ENCODE measurements around the gene RNF130.

The RNF130 gene

DNA sequence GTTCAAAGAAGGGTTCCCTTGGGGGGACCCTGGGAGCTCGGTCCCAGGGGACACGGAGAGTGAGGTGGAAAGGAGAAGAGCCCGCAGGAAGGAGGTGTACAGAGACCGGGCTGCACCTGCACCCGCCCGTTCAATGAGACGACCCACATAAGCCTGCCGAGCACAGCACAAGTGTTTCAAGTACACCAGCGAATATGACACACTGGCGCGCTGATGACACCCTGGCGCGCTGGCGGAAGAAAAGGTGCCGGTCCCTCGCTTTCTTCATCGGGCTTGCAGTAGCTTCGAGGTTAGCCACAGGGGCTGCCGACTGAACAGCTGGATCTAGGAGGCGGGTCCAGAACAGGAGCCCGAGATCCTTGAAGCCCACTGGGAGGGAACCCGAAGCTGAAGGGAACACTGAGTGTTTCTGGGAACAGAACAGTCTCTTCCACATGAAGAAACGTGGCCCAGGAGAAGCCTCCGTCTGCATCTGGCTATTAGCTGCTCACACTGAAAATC is 165.2 kb downstream of the RNF130 start:
- ATAC-seq = no peak
- TF ChIP-seq SNAI2 (CRISPR knock-in tag; IDR thresholded peaks at IDR 0.05) (no peak), ZNF70 (CRISPR knock-in tag; IDR thresholded peaks at IDR 0.05) (no peak), RARB (CRISPR knock-in tag; IDR thresholded peaks at IDR 0.05) (no peak), TOX (CRISPR knock-in tag; IDR thresholded peaks at IDR 0.05; ENCODE audit: borderline replicate concordance) (no peak), GLIS3 (CRISPR knock-in tag; IDR thresholded peaks at IDR 0.05) (no peak), ZNF565 (CRISPR knock-in tag; conservative IDR thresholded peaks at IDR 0.05; ENCODE audit: low read depth) (no peak), ESRRG (CRISPR knock-in tag; IDR thresholded peaks at IDR 0.05) (no peak), ZNF8 (CRISPR knock-in tag; IDR thresholded peaks at IDR 0.05) (no peak), ARNTL (CRISPR knock-in tag; IDR thresholded peaks at IDR 0.05; ENCODE audit: borderline replicate concordance, low read depth) (no peak), TCF4 (CRISPR knock-in tag; IDR thresholded peaks at IDR 0.05; ENCODE audit: borderline replicate concordance) (no peak), PPARA (CRISPR knock-in tag; IDR thresholded peaks at IDR 0.05; ENCODE audit: borderline replicate concordance) (no peak), OSR1 (CRISPR knock-in tag; IDR thresholded peaks at IDR 0.05) (no peak), BACH2 (CRISPR knock-in tag; IDR thresholded peaks at IDR 0.05; ENCODE audit: borderline replicate concordance) (no peak), CSDC2 (CRISPR knock-in tag; IDR thresholded peaks at IDR 0.05) (no peak), ISL1 (CRISPR knock-in tag; IDR thresholded peaks at IDR 0.05) (no peak)
- TF ChIP-seq, protein P1, sequence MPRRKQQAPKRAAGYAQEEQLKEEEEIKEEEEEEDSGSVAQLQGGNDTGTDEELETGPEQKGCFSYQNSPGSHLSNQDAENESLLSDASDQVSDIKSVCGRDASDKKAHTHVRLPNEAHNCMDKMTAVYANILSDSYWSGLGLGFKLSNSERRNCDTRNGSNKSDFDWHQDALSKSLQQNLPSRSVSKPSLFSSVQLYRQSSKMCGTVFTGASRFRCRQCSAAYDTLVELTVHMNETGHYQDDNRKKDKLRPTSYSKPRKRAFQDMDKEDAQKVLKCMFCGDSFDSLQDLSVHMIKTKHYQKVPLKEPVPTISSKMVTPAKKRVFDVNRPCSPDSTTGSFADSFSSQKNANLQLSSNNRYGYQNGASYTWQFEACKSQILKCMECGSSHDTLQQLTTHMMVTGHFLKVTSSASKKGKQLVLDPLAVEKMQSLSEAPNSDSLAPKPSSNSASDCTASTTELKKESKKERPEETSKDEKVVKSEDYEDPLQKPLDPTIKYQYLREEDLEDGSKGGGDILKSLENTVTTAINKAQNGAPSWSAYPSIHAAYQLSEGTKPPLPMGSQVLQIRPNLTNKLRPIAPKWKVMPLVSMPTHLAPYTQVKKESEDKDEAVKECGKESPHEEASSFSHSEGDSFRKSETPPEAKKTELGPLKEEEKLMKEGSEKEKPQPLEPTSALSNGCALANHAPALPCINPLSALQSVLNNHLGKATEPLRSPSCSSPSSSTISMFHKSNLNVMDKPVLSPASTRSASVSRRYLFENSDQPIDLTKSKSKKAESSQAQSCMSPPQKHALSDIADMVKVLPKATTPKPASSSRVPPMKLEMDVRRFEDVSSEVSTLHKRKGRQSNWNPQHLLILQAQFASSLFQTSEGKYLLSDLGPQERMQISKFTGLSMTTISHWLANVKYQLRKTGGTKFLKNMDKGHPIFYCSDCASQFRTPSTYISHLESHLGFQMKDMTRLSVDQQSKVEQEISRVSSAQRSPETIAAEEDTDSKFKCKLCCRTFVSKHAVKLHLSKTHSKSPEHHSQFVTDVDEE (CRISPR knock-in tag; IDR thresholded peaks at IDR 0.05) = no peak
- TF ChIP-seq, protein P2, sequence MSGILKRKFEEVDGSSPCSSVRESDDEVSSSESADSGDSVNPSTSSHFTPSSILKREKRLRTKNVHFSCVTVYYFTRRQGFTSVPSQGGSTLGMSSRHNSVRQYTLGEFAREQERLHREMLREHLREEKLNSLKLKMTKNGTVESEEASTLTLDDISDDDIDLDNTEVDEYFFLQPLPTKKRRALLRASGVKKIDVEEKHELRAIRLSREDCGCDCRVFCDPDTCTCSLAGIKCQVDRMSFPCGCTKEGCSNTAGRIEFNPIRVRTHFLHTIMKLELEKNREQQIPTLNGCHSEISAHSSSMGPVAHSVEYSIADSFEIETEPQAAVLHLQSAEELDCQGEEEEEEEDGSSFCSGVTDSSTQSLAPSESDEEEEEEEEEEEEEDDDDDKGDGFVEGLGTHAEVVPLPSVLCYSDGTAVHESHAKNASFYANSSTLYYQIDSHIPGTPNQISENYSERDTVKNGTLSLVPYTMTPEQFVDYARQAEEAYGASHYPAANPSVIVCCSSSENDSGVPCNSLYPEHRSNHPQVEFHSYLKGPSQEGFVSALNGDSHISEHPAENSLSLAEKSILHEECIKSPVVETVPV (CRISPR knock-in tag; IDR thresholded peaks at IDR 0.05) = no peak

DNA sequence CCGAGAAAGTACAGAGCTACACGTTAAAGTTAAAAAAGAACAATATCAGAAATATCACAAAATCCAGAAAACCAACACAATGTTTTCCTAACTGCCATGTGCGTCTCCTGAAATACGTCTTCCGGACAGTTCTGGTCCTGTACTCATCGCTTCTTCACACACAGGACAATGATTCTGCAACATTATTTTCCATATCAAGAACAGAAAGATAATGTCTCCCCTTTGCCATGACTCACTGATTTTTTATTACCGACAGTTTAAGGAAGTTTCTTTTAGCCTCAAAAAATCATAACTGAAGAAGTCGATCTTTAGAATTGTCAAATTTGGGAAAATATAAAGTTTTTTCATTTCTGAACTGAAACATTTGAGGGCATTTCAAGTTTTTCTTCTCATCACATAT is 166.4 kb downstream of the RNF130 start:
- ATAC-seq = no peak
- TF ChIP-seq, protein P3, sequence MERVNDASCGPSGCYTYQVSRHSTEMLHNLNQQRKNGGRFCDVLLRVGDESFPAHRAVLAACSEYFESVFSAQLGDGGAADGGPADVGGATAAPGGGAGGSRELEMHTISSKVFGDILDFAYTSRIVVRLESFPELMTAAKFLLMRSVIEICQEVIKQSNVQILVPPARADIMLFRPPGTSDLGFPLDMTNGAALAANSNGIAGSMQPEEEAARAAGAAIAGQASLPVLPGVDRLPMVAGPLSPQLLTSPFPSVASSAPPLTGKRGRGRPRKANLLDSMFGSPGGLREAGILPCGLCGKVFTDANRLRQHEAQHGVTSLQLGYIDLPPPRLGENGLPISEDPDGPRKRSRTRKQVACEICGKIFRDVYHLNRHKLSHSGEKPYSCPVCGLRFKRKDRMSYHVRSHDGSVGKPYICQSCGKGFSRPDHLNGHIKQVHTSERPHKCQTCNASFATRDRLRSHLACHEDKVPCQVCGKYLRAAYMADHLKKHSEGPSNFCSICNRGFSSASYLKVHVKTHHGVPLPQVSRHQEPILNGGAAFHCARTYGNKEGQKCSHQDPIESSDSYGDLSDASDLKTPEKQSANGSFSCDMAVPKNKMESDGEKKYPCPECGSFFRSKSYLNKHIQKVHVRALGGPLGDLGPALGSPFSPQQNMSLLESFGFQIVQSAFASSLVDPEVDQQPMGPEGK (CRISPR knock-in tag; IDR thresholded peaks at IDR 0.05; ENCODE audit: borderline replicate concordance) = no peak
- TF ChIP-seq ZFP30 (CRISPR knock-in tag; IDR thresholded peaks at IDR 0.05) (no peak), TOX (CRISPR knock-in tag; IDR thresholded peaks at IDR 0.05; ENCODE audit: borderline replicate concordance) (no peak), RARB (CRISPR knock-in tag; IDR thresholded peaks at IDR 0.05) (no peak), ISL1 (CRISPR knock-in tag; IDR thresholded peaks at IDR 0.05) (no peak), ZNF8 (CRISPR knock-in tag; IDR thresholded peaks at IDR 0.05) (no peak), CSDC2 (CRISPR knock-in tag; IDR thresholded peaks at IDR 0.05) (no peak), ARNTL (CRISPR knock-in tag; IDR thresholded peaks at IDR 0.05; ENCODE audit: borderline replicate concordance, low read depth) (no peak)
- TF ChIP-seq, protein P4, sequence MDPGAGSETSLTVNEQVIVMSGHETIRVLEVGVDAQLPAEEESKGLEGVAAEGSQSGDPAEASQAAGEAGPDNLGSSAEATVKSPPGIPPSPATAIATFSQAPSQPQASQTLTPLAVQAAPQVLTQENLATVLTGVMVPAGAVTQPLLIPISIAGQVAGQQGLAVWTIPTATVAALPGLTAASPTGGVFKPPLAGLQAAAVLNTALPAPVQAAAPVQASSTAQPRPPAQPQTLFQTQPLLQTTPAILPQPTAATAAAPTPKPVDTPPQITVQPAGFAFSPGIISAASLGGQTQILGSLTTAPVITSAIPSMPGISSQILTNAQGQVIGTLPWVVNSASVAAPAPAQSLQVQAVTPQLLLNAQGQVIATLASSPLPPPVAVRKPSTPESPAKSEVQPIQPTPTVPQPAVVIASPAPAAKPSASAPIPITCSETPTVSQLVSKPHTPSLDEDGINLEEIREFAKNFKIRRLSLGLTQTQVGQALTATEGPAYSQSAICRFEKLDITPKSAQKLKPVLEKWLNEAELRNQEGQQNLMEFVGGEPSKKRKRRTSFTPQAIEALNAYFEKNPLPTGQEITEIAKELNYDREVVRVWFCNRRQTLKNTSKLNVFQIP (CRISPR knock-in tag; IDR thresholded peaks at IDR 0.05; ENCODE audit: borderline replicate concordance, low read depth) = no peak
- TF ChIP-seq, protein P2 (CRISPR knock-in tag; IDR thresholded peaks at IDR 0.05) = no peak

All from SK-N-SH treated with all-trans-retinoic acid at 6 μM for 48 hours (cell line).